Measurements from ENCODE around the gene GAS2L2. TPM values are rescaled to one million over a fixed set of nuclear protein-coding genes. Genes with fewer than 3 reads are reported as not detected.

Gene GAS2L2
- total and polyA plus RNA-seq, 4 donors = 1.6 to 11.5 (median 3.9) TPM

GRCh38 chr17:35740216-35740615 lies 12.8 kb downstream of the GAS2L2 start:
- H3K4me3 ChIP-seq = no peak overlapping the region
- TF ChIP-seq CTCF (IDR thresholded peaks at IDR 0.05; ENCODE audit: control extremely low read depth, extremely low read depth) = no peak
- H3K9me3 ChIP-seq (ENCODE audit: control insufficient read depth in 4 of 4, insufficient read depth in 3 of 4, low read length in 3 of 4) = peaks cover 0 to 4% (median 0%) of the 10 kb centered on the region in 4 donors
- no peaks in the 10 kb centered on the region for H3K36me3 ChIP-seq (ENCODE audit: control insufficient read depth in 4 of 4, insufficient read depth in 4 of 4, low read length in 4 of 4)
- H3K4me1 ChIP-seq (ENCODE audit: control insufficient read depth in 5 of 5, insufficient read depth in 5 of 5, low read length in 5 of 5) = peaks cover 0 to 9% (median 3%) of the 10 kb centered on the region in 5 donors
- ATAC-seq (ENCODE audit: insufficient read depth, low FRiP score) = no peak
- peaks cover 4 to 28% (median 17%) of the 10 kb centered on the region in 3 donors for H3K27me3 ChIP-seq (ENCODE audit: control insufficient read depth in 3 of 3, insufficient read depth in 3 of 3, low read length in 2 of 3)
- no peak overlapping the region for H3K27ac ChIP-seq (ENCODE audit: low read depth in 1 of 2, low read length in 1 of 2)
- DNase-seq = no peak
- H3K9ac ChIP-seq (ENCODE audit: insufficient read depth in 1 of 2, low read length in 2 of 2) = no peak overlapping the region
- 92 to 94% methylated on average over 7 of the region's 7 CpGs for WGBS, 2 donors

- 87 to 89% methylated on average over 5 of the region's 5 CpGs for WGBS, 2 donors
- peaks cover 4 to 28% (median 17%) of the 10 kb centered on the region in 3 donors for H3K27me3 ChIP-seq (ENCODE audit: control insufficient read depth in 3 of 3, insufficient read depth in 3 of 3, low read length in 2 of 3)
- TF ChIP-seq CTCF (IDR thresholded peaks at IDR 0.05; ENCODE audit: control extremely low read depth, extremely low read depth) = no peak
- peaks cover 0 to 4% (median 0%) of the 10 kb centered on the region in 4 donors for H3K9me3 ChIP-seq (ENCODE audit: control insufficient read depth in 4 of 4, insufficient read depth in 3 of 4, low read length in 3 of 4)
- H3K27ac ChIP-seq (ENCODE audit: low read depth in 1 of 2, low read length in 1 of 2) = no peak overlapping the region
- no peak for ATAC-seq (ENCODE audit: insufficient read depth, low FRiP score)
- peaks cover 0 to 9% (median 2%) of the 10 kb centered on the region in 5 donors for H3K4me1 ChIP-seq (ENCODE audit: control insufficient read depth in 5 of 5, insufficient read depth in 5 of 5, low read length in 5 of 5)
- DNase-seq = no peak
- H3K4me3 ChIP-seq = no peak overlapping the region
- H3K36me3 ChIP-seq (ENCODE audit: control insufficient read depth in 4 of 4, insufficient read depth in 4 of 4, low read length in 4 of 4) = no peaks in the 10 kb centered on the region
- H3K9ac ChIP-seq (ENCODE audit: insufficient read depth in 1 of 2, low read length in 2 of 2) = no peak overlapping the region
Measured at GRCh38 chr17:35738519-35739133, 14.4 kb downstream of the GAS2L2 start.

- peaks cover 0 to 4% (median 0%) of the 10 kb centered on the region in 4 donors for H3K9me3 ChIP-seq (ENCODE audit: control insufficient read depth in 4 of 4, insufficient read depth in 3 of 4, low read length in 3 of 4)
- TF ChIP-seq CTCF (IDR thresholded peaks at IDR 0.05; ENCODE audit: control extremely low read depth, extremely low read depth) = no peak
- peaks cover 0 to 8% (median 4%) of the 10 kb centered on the region in 5 donors for H3K4me1 ChIP-seq (ENCODE audit: control insufficient read depth in 5 of 5, insufficient read depth in 5 of 5, low read length in 5 of 5)
- 92 to 93% methylated on average over 5 of the region's 5 CpGs for WGBS, 2 donors
- H3K27ac ChIP-seq (ENCODE audit: low read depth in 1 of 2, low read length in 1 of 2) = no peak overlapping the region
- peaks cover 0 to 14% (median 11%) of the 10 kb centered on the region in 3 donors for H3K27me3 ChIP-seq (ENCODE audit: control insufficient read depth in 3 of 3, insufficient read depth in 3 of 3, low read length in 2 of 3)
- ATAC-seq (ENCODE audit: insufficient read depth, low FRiP score) = no peak
- H3K9ac ChIP-seq (ENCODE audit: insufficient read depth in 1 of 2, low read length in 2 of 2) = no peak overlapping the region
- DNase-seq = no peak
- H3K36me3 ChIP-seq (ENCODE audit: control insufficient read depth in 4 of 4, insufficient read depth in 4 of 4, low read length in 4 of 4) = no peaks in the 10 kb centered on the region
- no peak overlapping the region for H3K4me3 ChIP-seq
Measured at GRCh38 chr17:35736236-35736635, 16.8 kb downstream of the GAS2L2 start.

Measured in lung (tissue), 12 donors.